Neural progenitor cell (in vitro differentiated cells): ENCODE results near the gene SLC35F4.

ENCODE experiments used
- EZH2 ChIP-seq: fragments of 200-600 bp; sonication (generic); IDR thresholded peaks from 2 replicates; pipeline ENCODE4 v1.6.1; 2017; ENCODE audit warnings: antibody characterized with exemption, mild to moderate bottlenecking, moderate library complexity
- EZH2phosphoT487 ChIP-seq: fragments of 200-600 bp; sonication (generic); IDR thresholded peaks from 2 replicates; pipeline ENCODE4 v1.6.1; 2017; ENCODE audit warnings: antibody characterized with exemption
- TF ChIP-seq, protein P1 (sequence below): fragments of 200-600 bp; sonication (generic); IDR thresholded peaks from 2 replicates; pipeline ENCODE4 v1.5.1; 2017; ENCODE audit warnings: antibody characterized with exemption, mild to moderate bottlenecking

DNA sequence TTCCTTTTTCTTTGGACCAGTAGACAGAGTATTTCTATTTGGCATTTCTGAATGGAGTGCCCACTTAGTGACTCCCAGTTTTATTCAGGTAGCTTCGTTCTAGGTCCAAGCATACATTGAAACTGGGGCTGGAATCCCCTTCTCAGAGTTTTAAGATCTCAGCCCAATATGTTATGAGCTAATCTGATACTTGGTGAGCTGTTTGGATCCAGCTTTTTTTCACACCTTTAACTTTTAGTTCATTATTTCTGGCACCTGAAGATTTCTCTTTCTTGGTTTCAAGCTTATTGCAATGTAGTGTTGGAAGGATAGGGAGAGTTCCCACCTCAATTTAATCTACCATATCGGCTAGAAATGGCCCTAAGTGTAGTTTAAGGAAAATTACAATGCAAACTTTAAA, 318.8 kb downstream of the SLC35F4 start:
- TF ChIP-seq, protein P1, sequence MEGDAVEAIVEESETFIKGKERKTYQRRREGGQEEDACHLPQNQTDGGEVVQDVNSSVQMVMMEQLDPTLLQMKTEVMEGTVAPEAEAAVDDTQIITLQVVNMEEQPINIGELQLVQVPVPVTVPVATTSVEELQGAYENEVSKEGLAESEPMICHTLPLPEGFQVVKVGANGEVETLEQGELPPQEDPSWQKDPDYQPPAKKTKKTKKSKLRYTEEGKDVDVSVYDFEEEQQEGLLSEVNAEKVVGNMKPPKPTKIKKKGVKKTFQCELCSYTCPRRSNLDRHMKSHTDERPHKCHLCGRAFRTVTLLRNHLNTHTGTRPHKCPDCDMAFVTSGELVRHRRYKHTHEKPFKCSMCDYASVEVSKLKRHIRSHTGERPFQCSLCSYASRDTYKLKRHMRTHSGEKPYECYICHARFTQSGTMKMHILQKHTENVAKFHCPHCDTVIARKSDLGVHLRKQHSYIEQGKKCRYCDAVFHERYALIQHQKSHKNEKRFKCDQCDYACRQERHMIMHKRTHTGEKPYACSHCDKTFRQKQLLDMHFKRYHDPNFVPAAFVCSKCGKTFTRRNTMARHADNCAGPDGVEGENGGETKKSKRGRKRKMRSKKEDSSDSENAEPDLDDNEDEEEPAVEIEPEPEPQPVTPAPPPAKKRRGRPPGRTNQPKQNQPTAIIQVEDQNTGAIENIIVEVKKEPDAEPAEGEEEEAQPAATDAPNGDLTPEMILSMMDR: no peak
- TF ChIP-seq EZH2 (no peak), EZH2phosphoT487 (no peak)
